ENCODE data around the gene IP6K3.

- TF ChIP-seq CTCF (IDR thresholded peaks at IDR 0.05) (no peak), REST (IDR thresholded peaks at IDR 0.05; ENCODE audit: insufficient read depth in 1 of 2, low read depth in 2 of 2, low read length in 1 of 2) (no peak)
Observed at GRCh38 chr6:33757113-33757512, 10.4 kb upstream of the IP6K3 start.

All from Panc1 (cell line).